Peyer's patch (tissue), 4 donors: ENCODE results near the gene PIK3IP1.

Experiments used
- POLR2A ChIP-seq, 2 donors: fragments of 450-650 bp; IDR thresholded peaks; one replicate each; pipeline ENCODE4 v1.5.1; 2017; ENCODE audit warnings: antibody characterized with exemption in 2 of 2, mild to moderate bottlenecking in 2 of 2, moderate library complexity in 2 of 2
- TF ChIP-seq, protein P1 (sequence below), 6 experiments: fragments of 450-650 bp in 4 of 6; fragments of 200-600 bp in 2 of 6; sonication (generic) in 1 of 6; IDR thresholded peaks; one replicate each; pipeline ENCODE4 v1.5.1; 2017 to 2019; ENCODE audit warnings: antibody characterized with exemption in 6 of 6, mild to moderate bottlenecking in 3 of 6, moderate library complexity in 1 of 6

- TF ChIP-seq, protein P1, sequence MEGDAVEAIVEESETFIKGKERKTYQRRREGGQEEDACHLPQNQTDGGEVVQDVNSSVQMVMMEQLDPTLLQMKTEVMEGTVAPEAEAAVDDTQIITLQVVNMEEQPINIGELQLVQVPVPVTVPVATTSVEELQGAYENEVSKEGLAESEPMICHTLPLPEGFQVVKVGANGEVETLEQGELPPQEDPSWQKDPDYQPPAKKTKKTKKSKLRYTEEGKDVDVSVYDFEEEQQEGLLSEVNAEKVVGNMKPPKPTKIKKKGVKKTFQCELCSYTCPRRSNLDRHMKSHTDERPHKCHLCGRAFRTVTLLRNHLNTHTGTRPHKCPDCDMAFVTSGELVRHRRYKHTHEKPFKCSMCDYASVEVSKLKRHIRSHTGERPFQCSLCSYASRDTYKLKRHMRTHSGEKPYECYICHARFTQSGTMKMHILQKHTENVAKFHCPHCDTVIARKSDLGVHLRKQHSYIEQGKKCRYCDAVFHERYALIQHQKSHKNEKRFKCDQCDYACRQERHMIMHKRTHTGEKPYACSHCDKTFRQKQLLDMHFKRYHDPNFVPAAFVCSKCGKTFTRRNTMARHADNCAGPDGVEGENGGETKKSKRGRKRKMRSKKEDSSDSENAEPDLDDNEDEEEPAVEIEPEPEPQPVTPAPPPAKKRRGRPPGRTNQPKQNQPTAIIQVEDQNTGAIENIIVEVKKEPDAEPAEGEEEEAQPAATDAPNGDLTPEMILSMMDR (IDR thresholded peaks at IDR 0.05): no peak
- no peak for TF ChIP-seq POLR2A (IDR thresholded peaks at IDR 0.05)
These were observed 29.1 kb upstream of the PIK3IP1 start for GRCh38 chr22:31321421-31321820.
